ENCODE results near the gene CD80.
A peak's percentile ranks its signal among the peaks of the same experiment; 100 is the strongest.
"Not testable (repeated sequence)": the region's sequence is repeated elsewhere in the genome, so short reads cannot be mapped to it uniquely, and the experiment has no call there.

The CD80 gene

DNA sequence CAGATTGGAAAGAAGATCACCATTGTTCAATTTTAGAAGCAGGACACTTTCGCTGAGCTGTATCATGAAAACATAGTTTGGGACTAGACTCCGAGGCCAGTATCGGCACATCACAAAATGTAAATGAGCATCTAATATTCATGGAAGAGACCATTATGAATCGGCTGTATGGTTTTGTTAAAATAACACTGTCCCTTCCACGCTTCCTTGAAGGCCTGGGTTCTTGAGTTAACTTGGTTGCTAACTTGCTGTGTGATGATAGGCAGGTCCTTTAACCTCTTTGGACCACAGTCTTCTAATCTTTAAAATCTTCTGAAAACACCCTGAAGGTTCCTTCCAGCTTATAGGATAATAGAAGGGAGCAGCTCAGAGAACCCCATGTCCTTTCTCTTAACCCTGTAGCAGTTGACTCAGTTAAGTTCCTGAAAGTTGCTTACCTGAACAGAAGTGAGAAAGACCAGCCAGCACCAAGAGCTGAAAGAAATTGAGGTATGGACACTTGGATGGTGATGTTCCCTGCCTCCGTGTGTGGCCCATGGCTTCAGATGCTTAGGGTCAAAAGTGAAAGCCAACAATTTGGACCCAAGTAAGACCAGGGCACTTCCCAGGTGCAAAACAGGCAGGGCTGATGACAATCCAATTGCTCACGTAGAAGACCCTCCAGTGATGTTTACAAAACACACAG is 2.1 kb downstream of the CD80 start:
- TF ChIP-seq, protein P1, sequence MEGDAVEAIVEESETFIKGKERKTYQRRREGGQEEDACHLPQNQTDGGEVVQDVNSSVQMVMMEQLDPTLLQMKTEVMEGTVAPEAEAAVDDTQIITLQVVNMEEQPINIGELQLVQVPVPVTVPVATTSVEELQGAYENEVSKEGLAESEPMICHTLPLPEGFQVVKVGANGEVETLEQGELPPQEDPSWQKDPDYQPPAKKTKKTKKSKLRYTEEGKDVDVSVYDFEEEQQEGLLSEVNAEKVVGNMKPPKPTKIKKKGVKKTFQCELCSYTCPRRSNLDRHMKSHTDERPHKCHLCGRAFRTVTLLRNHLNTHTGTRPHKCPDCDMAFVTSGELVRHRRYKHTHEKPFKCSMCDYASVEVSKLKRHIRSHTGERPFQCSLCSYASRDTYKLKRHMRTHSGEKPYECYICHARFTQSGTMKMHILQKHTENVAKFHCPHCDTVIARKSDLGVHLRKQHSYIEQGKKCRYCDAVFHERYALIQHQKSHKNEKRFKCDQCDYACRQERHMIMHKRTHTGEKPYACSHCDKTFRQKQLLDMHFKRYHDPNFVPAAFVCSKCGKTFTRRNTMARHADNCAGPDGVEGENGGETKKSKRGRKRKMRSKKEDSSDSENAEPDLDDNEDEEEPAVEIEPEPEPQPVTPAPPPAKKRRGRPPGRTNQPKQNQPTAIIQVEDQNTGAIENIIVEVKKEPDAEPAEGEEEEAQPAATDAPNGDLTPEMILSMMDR (IDR thresholded peaks at IDR 0.05; ENCODE audit: low read depth, low read length) = no peak
- no peak for TF ChIP-seq EZH2phosphoT487 (IDR thresholded peaks at IDR 0.05; ENCODE audit: low read depth)
- Histone ChIP-seq H3K36me3 (replicated peaks; ENCODE audit: low read depth, low read length) (peaks cover 49% of the 10 kb centered on the region), H3K4me2 (ENCODE audit: low read length) (peak overlapping the region; percentile 93), H3K4me1 (ENCODE audit: low read length) (peaks cover 79% of the 10 kb centered on the region), H4K20me1 (ENCODE audit: insufficient read depth, low read length) (no peaks in the 10 kb centered on the region), H3K9ac (ENCODE audit: low read length) (peak overlapping the region; percentile 96), H3K9me3 (ENCODE audit: insufficient read depth, low read length) (no peaks in the 10 kb centered on the region), H3K27ac (ENCODE audit: low read length) (peak overlapping the region; percentile 94), H3K27me3 (ENCODE audit: low read depth, low read length) (no peaks in the 10 kb centered on the region), H2AFZ (ENCODE audit: low read depth, low read length) (no peak overlapping the region), H3K79me2 (ENCODE audit: low read length) (peaks cover 96% of the 10 kb centered on the region), H3K4me3 (ENCODE audit: low read length) (peak overlapping the region; percentile 80)

DNA sequence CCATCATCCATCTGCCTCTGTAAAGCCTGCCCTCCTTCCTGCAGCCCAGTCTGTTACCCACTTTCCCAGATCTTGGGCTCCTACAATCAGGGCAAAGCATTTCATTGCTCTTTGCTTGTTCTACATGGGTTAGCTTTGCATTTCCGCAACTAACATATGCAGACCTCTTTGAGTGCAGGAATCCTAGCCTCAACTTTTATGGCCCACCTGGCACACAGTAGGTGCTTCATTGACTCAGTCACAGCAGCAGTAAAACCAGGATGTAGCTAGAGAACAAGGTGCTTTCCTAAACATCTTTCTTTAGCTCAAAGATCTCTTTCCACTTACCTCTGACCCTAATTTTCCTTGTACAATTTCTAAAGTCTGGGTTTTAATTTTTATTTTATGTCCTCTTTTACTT is 3.5 kb downstream of the CD80 start:
- Histone ChIP-seq H3K79me2 (ENCODE audit: low read length) (peaks cover 97% of the 10 kb centered on the region), H3K4me2 (ENCODE audit: low read length) (peak overlapping the region; percentile 93), H3K9ac (ENCODE audit: low read length) (peak overlapping the region; percentile 96), H2AFZ (ENCODE audit: low read depth, low read length) (no peak overlapping the region), H4K20me1 (ENCODE audit: insufficient read depth, low read length) (no peaks in the 10 kb centered on the region), H3K36me3 (replicated peaks; ENCODE audit: low read depth, low read length) (peaks cover 61% of the 10 kb centered on the region), H3K9me3 (ENCODE audit: insufficient read depth, low read length) (no peaks in the 10 kb centered on the region), H3K27me3 (ENCODE audit: low read depth, low read length) (no peaks in the 10 kb centered on the region), H3K27ac (ENCODE audit: low read length) (peak overlapping the region; percentile 94), H3K4me3 (ENCODE audit: low read length) (peak overlapping the region; percentile 80), H3K4me1 (ENCODE audit: low read length) (peaks cover 82% of the 10 kb centered on the region)
- TF ChIP-seq, protein P1 (IDR thresholded peaks at IDR 0.05; ENCODE audit: low read depth, low read length) = no peak
- no peak for TF ChIP-seq EZH2phosphoT487 (IDR thresholded peaks at IDR 0.05; ENCODE audit: low read depth)

DNA sequence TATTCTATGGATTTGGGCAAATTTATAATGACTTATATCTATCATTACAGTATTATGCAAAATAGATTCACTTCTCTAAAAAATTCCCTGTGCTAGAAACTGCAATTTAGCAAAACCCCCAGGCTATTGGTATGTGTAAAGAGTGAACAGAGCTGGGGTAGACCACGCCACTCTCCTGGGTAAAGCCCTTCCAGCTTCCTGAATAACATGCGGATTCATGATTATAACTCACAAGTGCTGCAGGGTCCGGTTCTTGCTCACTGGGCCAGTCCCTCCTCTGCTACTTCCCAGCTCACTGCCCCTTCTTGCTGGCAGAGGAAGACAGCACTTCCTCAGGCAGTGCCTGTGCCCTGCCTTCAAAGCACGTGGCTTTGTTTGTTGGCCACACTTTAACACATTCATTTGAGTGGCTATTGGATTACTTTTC is 4.1 kb downstream of the CD80 start:
- H3K9me3 ChIP-seq (ENCODE audit: insufficient read depth, low read length) = no peaks in the 10 kb centered on the region
- peaks cover 62% of the 10 kb centered on the region for H3K36me3 ChIP-seq (replicated peaks; ENCODE audit: low read depth, low read length)
- H3K4me3 ChIP-seq (ENCODE audit: low read length) = peak overlapping the region; percentile 80
- H2AFZ ChIP-seq (ENCODE audit: low read depth, low read length) = no peak overlapping the region
- peak overlapping the region; percentile 93 for H3K4me2 ChIP-seq (ENCODE audit: low read length)
- peak overlapping the region; percentile 94 for H3K27ac ChIP-seq (ENCODE audit: low read length)
- peak overlapping the region; percentile 96 for H3K9ac ChIP-seq (ENCODE audit: low read length)
- peaks cover 83% of the 10 kb centered on the region for H3K4me1 ChIP-seq (ENCODE audit: low read length)
- H3K27me3 ChIP-seq (ENCODE audit: low read depth, low read length) = no peaks in the 10 kb centered on the region
- no peak for TF ChIP-seq EZH2phosphoT487 (IDR thresholded peaks at IDR 0.05; ENCODE audit: low read depth)
- TF ChIP-seq, protein P1 (IDR thresholded peaks at IDR 0.05; ENCODE audit: low read depth, low read length) = no peak
- no peaks in the 10 kb centered on the region for H4K20me1 ChIP-seq (ENCODE audit: insufficient read depth, low read length)
- H3K79me2 ChIP-seq (ENCODE audit: low read length) = peaks cover 99% of the 10 kb centered on the region

DNA sequence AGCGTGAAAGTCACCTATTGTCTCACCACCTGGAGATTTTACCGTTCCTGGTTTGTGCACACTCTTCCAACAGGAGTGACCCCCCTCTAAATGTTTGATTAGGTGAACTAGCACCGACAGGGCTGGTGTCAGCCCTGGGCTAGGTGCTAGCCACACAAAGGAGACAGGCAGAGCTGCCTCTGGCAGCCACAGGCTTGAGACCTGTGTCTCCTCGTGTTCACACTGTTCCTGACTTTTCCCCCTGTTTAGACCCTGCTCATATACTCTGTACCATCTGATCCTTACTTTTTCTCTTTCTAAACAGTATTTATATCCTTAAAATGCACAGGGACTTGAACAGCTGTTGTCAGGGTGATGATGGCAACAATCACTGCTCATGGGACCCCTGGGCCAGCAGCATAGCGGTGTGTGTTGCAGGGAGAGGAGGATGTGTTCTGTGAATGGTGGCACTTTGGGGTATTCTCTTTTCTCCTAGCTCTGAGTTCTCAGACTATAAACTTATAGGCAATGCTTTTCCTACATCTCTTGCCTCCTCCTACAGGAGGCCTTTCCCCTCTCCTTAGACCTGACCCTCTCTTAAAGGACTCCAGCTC is 5.5 kb downstream of the CD80 start:
- no peaks in the 10 kb centered on the region for H3K9me3 ChIP-seq (ENCODE audit: insufficient read depth, low read length)
- peaks cover 72% of the 10 kb centered on the region for H3K36me3 ChIP-seq (replicated peaks; ENCODE audit: low read depth, low read length)
- H3K27ac ChIP-seq (ENCODE audit: low read length) = peak overlapping the region; percentile 94
- H3K4me1 ChIP-seq (ENCODE audit: low read length) = peaks cover 90% of the 10 kb centered on the region
- peak overlapping the region; percentile 93 for H3K4me2 ChIP-seq (ENCODE audit: low read length)
- H3K79me2 ChIP-seq (ENCODE audit: low read length) = peaks cover 100% of the 10 kb centered on the region
- TF ChIP-seq, protein P1 (IDR thresholded peaks at IDR 0.05; ENCODE audit: low read depth, low read length) = no peak
- no peak for TF ChIP-seq EZH2phosphoT487 (IDR thresholded peaks at IDR 0.05; ENCODE audit: low read depth)
- peak overlapping the region; percentile 80 for H3K4me3 ChIP-seq (ENCODE audit: low read length)
- peak overlapping the region; percentile 96 for H3K9ac ChIP-seq (ENCODE audit: low read length)
- no peak overlapping the region for H2AFZ ChIP-seq (ENCODE audit: low read depth, low read length)
- no peaks in the 10 kb centered on the region for H4K20me1 ChIP-seq (ENCODE audit: insufficient read depth, low read length)
- H3K27me3 ChIP-seq (ENCODE audit: low read depth, low read length) = no peaks in the 10 kb centered on the region

DNA sequence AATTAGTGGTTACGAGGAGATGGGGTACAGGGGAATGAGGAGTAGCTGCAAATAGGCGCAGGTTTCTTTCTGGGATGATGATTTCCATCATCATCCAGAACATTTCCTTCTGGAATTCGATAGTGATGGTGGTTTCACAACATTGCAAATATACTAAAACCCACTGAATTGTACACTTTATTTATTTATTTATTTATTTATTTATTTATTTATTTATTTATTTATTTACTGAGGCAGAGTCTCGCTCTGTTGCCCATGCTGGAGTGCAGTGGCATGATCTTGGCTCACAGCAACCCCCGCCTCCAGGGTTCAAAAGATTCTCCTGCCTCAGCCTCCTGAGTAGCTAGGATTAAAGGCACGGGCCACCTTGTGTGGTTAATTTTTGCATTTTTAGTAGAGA is 6.5 kb downstream of the CD80 start:
- H3K27ac ChIP-seq (ENCODE audit: low read length); H3K9ac ChIP-seq (ENCODE audit: low read length): not testable (repeated sequence)

More for the DNA sequence above, 6.5 kb downstream of the CD80 start:
- Histone ChIP-seq H3K79me2 (ENCODE audit: low read length) (peaks cover 100% of the 10 kb centered on the region), H3K4me2 (ENCODE audit: low read length) (peak overlapping the region; percentile 9; the same call in 1 of the 2 replicates), H3K36me3 (replicated peaks; ENCODE audit: low read depth, low read length) (peaks cover 71% of the 10 kb centered on the region), H3K4me1 (ENCODE audit: low read length) (peaks cover 96% of the 10 kb centered on the region)
- H2AFZ ChIP-seq (ENCODE audit: low read depth, low read length); H3K9me3 ChIP-seq (ENCODE audit: insufficient read depth, low read length); H3K27me3 ChIP-seq (ENCODE audit: low read depth, low read length); H4K20me1 ChIP-seq (ENCODE audit: insufficient read depth, low read length); H3K4me3 ChIP-seq (ENCODE audit: low read length): not testable (repeated sequence)

All from OCI-LY3 (cell line).